Medulla oblongata (tissue), 1 donor: ENCODE results near the gene TXN2.
"Not testable (repeated sequence)": the region's sequence is repeated elsewhere in the genome, so short reads cannot be mapped to it uniquely, and the experiment has no call there.

Experiments used
- DNase-seq: peaks from one replicate; pipeline ENCODE4 v3.0.0-alpha.2; 2015; ENCODE audit errors: extremely low spot score

Gene TXN2

DNA sequence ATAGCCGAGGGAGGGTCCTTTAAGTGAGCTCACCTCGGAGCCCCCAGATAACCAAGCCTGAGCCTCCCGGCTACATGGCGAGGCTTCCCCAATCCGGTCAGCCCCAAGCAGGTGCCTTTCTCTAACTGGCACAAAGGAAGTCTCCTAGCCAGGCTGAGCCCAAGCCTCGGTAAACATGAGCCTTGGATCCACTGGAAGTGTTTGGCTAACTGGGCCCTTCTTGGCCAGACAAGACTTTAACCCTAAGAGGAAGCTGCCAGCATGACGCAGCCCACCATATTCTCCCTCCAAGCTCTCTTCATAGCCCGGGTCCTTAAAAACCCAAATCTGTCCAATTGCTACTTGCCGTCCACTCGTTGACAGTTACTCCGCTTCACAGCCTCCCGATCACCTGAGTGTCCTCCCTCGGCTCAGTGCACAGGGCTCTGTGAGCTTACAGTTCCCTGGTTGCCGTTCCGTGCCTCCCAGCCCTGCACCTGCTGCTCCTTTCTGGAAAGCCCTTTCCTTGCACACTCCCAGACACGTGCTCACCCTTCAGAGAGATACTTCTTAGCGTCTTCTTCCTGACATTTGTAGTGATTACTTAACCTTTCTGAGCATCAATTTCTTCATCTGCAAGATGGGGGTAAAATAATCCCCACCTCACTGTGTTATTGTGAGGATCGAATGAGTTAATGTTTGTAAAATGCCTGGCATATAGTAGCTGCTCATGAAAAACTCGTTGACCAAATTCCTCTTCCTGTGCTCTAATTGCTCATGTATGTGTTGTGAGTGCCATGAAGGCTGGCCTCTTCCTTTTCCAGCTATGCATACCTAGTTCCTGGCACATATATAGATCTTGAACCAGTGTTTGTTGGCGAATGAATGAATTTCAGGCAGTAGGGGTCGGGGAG lies 25.6 kb downstream of the TXN2 start:
- DNase-seq: no peak

DNA sequence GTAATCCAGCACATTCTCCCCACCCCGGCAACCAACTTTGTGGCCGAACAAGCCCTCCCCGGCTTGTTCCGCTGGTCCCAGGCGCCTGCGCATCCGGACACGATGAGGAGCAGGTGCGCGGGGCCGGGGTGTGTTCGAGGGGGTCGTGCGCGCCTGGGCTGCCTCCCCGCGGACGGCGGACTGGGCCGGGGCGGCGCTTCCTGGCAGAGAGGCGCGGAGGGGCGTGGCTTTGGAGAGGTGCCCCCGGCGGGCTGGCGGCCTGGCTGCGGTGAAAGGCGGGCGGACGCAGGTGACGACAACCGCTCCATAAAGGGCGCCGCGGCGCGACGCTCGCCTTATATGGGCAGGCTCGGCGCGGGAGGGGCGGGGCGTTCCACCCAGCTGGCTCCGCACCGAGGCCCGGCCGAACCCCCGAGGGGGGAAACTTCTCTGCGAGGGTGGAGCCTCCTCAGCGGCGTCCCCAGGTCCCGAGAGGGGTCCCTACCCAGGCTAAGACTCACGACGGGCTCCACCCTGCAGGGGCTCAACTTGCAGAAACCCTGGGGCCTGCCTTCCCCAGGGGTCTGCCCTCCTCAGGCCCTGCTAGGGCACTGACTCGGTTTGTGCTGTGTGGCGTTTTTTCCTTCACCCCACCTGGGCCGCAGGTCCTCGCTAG lies 26.4 kb downstream of the TXN2 start:
- DNase-seq: peak; percentile 86

DNA sequence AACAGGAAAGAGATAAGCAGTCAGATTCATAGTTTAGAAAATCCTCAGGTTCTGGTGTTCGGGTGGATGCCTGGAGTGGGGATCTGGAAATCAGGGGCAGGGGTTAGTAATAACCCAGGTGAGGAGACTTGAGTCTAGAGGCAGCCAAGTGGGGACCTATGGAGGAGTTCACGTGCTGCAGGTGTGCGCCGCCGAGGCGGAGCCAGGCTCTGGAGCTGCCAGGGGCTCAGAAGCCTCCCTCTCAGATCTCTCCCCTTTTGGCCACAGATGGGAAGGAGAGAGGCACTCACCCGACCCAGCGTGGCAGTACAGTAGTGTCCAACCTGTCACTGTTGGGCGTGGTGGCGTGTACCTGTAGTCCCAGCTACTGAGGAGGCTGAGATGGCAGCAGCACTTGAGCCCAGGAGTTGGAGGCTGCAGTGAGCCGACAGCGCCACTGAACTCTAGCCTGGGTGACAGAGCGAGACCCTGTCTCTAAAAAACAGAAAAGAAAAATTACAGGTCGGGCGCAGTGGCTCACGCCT lies 27.5 kb downstream of the TXN2 start:
- no peak for DNase-seq

DNA sequence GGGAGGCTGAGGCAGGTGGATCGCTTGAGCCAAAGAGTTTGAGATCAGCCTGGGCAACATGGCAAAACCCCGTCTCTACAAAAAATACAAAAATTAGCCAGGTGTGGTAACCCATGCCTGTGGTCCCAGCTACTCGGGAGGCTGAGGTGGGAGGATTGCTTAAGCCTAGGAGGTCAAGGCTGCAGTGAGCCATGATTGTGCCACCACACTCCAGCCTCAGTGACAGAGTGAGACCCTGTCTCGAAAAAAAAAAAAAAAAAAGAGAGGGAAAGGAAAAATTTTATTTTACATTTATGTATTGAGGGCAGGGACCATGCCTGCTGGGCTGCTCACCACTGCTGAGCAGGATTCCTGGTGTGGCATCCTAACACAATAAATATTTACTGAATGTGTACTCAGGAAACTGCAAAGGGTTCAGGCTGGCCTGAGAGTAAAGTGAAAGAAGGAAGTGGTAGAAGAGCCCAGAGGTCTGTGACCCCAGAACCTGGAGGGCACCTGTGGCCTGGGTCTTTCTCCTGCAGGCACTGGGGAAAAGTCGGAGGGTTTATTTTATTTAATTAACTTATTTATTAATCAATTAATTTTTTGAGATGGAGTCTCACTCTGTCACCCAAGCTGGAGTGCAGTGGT lies 28.3 kb downstream of the TXN2 start:
- DNase-seq: not testable (repeated sequence)

DNA sequence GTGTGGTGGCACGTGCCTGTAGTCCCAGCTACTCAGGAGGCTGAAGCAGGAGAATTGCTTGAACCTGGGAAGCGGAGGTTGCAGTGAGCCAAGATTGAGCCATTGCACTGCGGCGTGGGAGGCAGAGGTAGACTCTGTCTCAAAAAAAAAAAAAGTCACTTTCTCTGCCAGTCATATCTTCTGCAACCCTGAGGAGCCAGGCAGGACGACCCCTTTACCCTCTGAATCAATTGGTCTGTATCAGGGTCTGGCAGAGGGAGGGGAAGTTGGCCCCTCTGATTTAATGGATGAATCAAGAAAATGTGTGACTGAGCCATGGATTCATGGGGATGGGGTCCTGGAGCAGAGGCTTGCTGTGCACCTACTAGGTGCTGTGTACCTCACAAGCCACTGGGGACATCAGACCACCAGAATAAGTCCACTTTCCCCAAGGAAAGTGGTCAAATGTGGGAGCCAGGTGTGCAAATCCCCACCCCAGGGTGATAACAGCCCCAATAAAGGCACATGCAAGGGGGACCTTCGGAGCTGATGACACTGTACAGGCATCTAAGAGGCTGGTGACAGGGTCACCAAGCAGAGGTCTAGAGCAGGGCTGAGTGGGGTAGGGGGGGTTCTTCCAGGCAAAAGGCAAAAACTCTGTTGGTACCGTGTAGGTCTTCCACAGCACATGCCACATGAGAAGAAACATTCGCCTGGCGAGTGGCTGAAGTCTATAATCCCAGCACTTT lies 29.0 kb downstream of the TXN2 start:
- DNase-seq: no peak

DNA sequence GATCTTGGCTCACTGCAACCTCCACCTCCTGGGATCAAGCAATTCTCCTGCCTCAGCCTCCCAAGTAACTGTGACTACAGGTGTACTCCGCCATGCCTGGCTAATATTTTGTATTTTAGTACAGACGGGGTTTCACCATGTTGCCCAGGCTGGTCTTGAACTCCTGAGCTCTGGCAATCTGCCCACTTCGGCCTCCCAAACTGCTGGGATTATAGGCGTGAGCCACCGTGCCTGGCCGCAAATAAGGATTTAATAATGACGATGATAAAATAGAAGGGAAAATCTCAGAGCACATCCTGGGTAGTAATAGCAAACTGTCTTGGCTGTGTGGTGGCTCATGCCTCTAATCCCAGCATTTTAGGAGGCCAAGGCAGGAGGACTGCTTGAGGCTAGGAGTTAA lies 30.5 kb downstream of the TXN2 start:
- DNase-seq: not testable (repeated sequence)

DNA sequence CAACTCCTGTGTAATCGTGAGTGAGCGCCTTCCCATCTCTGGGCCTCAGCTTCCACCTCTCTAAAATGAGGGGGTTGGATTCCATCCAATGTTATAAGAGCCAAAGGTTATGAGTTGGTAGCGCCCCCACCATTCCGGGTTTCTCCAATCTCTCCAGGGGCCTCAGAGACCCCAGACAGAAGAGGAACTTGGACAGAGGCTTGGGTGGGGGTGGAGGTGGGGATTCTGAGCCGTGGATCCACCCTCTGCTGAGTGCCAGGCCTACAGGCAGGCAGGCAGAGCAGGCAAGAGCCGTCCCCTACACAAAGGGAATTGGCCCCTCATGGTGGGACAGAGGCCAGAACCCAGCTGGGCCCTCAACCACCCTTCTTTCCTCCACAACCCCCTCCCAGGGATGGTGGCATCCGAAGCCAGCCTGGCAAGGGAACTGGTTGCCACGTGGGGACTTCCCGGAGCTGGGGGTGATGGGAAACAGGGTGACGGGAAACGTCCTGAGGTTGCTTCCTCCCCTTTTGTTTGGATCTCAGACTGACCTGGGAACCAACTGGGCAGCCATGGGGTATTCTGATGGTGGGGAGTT lies 31.8 kb downstream of the TXN2 start:
- no peak for DNase-seq

DNA sequence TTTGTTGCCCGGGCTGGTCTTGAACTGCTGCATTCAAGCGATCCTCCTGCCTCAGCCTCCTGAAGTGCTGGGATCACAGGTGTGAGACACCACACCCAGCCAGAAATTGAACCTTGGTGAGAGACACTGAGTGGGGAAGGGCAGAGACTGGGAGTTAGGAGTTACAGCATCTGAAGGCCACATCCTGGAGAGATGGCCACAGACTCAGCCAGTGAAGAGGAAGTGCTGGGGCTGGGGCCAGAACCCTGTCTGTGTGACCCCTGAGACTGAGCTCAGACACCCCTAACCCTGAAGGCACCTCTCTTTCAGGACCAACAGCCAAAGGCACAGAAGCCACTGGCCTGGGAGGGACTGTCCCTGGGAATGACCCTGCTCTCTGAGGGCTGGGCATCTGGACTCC lies 33.8 kb downstream of the TXN2 start:
- no peak for DNase-seq

DNA sequence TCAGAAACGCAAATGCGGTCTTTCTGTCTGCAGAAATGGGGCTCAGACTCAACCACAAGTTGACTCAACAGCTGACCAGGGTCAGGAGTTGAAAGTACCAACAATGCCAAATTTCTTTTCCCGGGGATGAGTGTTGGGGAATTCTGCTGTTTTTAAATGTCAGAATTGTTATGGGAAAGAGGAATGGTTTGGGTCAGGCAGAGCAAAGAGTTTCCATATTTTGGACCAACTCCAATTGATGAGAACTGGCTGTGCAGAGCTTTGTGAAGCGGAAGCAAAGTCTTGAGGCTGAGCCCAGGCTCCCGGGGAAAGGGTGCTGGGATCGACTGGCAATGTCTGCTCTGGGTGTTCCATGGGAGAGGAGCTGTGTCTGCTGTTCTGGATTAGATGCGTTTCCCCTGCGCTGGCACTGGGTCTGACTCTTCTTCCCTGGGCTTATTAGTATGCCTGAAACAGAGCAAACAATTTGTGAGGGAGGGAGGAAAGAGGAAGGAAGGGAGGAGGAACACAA lies 36.2 kb downstream of the TXN2 start:
- no peak for DNase-seq

DNA sequence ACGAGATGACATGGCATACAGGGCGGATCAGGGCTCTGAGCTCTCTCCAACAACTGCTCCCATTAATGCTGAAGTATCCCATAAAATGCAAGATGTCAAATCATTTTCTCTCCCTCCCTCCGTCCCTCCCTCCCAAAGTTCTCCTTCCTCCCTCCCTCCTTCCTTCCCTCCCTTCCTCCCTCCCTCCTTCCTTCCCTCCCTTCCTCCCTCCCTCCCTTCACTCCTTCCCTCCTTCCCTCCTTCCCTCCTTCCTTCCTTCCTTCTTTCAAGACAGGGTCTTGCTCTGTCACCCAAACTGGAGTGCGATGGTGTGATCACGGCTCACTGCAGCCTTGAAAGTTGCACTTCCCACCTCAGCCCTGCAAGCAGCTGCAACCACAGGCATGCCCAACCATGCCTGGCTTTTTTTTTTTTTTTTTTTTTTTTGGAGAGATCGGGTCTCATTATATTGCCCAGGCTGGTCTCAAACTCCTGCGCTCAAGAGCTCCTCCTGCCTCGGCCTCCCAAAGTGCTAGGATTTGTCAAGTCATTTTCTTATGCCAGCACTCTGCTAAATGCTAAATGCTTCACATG lies 38.2 kb downstream of the TXN2 start:
- no peak for DNase-seq

DNA sequence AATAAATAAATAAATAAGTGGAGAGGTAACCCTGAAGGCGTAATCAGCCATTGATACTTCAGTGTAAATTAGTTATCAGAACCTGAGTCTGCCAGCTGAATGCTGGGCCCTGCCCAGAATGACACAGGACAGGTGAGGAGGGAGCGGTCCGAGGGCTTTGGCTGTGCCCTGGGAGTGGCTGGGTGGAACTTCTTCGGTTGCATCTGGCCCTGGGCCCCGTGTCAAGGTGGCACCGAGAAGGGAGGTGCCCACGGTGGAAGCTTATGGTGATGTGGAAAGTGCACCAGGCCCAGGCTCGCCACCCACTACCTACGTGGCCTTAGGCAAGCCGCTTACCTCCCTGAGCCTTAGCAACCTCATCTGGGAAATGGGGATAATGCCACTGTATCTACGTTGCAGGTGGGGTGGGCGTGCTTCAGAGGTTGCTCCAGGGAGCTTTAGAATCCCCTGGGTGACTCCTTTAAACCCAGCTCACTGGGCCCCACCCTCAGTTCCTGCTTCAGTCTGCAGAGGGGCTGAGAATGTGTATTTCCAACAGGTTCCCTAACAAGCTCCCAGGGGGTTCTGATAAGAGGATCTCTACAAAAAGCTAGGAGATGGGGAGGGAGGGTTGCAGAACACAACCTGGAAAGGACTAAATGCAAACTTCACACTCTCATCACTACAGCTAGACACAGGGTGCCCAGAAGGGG lies 38.8 kb downstream of the TXN2 start:
- no peak for DNase-seq

DNA sequence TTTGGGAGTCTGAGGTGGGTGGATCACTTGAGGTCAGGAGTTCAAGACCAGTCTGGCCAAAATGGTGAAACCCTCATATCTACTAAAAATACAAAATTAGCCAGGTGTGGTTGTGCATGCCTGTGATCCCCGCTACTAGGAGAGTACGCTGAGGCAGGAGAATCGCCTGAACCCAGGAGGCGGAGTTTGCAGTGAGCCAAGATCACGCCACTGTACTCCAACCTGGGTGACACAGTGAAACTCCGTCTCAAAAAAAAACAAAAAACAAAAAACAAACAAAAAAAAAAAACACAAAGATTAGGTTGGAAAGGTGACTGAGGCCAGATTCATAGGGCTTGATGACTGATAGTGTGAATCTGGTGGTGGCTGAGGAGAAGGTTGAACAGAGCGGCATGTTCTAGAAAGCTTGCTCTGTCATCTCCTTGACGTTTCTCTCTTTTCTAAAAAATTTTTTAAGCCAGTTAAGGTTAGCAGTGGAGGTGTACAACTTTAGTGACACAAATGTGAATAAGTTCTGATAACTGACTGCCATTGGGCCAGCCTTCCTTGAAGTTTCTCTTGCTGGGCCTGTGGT lies 40.9 kb downstream of the TXN2 start:
- DNase-seq: no peak

DNA sequence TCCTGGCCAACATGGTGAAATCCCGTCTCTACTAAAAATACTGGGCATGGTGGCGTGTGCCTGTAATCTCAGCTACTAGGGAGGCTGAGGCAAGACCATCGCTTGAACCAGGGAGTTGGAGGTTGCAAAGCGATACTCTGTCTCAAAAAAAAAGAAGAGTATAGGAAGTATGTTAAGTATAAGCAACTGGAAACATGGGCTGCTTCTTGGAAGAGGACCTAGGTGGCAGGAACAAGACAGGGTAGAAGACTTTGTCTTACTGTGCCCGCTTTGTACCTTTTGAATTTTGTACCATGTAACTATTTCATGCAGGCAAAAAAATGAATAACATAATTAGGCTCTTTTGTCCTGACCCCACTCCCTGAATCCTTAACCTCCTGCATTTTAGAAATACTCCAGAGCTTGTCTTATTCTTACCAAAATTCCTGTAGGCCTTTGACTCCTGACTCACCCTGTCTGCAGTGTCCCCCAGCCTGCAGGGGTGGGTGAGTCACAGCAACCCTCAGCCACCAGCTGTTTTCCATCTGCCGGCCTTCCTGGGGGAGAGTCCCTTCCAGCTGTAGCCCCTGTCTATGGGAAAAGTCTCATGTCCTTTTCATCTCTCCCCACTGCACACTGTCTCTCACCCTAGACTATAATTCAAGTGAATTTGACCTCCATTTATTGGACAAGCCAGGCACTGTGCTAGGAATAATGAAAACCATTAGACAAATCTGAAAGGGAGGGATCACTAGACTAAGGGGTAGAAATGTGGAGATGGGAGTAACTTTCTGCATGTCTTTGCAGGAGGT lies 41.8 kb downstream of the TXN2 start:
- no peak for DNase-seq

DNA sequence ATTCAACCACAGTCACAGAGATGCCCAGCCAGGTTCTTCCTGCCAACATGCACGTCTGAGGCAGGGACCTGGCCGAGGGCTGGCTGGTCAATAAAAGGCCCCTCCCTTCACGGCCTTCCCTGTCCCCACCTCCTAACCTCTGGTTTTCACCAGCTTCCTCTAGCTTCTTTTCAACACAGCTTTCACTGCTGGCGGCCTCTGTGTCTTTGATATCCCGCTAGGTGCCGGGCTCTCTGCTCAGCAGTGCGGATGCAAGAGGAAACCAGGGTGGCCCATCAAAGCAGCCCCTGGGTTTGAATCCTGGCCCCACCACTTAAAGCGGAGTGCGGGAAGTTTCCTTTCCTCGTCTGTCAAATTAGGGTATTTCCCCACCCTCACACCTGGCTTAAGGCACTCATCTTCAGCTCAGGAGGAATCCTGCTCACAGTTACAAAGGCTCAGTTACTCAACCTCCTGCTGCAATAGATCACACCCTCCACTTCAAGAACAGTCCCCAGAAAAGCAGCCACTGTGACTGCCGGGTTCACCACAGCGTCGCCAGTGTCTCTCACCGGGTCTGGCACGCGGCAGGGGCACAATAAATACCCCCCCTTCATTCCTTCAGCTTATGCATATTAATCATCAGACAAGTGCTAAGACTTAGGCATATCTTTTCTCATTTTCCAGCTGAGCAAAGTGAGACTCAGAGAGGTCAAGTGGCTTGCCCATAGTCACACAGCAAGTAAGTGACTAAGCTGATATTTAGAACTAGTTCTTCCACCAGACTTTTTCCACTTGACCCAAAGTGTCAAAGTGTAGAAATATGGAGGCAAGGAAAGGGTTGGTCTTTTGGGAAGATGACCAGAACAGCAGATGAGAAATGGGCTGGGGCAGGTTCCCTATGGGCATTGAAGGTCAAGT lies 45.7 kb downstream of the TXN2 start:
- no peak for DNase-seq

DNA sequence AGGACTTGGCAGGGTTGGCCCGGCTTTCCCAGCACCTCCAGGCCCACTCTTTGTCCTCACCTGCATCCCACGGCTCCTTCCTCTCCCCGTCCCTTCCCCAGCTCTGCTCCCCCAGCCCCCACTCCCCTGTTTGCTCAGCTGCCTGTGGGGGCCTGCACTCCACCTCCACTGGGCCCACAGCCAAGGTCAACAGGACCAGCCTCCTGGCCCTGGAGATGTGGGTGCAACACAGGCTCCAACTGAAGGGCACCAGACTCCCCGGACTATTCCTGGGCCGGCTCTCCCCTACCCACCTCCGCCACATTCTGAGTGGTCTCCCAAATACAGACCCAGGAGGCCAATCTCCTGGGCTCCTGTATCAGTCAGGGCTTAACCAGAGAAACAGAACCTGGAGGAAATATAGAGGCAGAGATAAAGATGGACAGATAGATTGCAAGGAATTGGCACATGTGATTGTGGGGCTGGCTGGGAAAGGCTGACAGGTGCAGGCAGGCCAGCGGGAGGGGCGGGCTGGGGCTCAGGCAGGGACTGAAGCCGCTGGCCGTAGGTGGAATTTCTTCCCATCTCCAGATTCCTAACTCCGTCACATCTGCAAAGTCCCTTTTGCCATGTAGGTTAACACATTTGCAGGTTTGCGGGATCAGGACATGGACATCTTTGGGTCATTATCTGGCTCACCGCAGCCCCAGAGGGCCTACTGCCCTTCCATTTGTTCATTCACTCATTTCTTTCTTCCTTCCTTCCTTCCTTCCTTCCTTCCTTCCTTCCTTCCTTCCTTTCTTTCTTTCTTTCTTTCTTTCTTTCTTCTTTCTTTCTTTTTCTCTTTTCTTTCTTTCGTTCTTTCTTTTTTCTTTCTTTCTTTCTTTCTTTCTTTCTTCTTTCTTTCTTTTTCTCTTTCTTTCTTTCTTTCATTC lies 47.9 kb downstream of the TXN2 start:
- DNase-seq: no peak

DNA sequence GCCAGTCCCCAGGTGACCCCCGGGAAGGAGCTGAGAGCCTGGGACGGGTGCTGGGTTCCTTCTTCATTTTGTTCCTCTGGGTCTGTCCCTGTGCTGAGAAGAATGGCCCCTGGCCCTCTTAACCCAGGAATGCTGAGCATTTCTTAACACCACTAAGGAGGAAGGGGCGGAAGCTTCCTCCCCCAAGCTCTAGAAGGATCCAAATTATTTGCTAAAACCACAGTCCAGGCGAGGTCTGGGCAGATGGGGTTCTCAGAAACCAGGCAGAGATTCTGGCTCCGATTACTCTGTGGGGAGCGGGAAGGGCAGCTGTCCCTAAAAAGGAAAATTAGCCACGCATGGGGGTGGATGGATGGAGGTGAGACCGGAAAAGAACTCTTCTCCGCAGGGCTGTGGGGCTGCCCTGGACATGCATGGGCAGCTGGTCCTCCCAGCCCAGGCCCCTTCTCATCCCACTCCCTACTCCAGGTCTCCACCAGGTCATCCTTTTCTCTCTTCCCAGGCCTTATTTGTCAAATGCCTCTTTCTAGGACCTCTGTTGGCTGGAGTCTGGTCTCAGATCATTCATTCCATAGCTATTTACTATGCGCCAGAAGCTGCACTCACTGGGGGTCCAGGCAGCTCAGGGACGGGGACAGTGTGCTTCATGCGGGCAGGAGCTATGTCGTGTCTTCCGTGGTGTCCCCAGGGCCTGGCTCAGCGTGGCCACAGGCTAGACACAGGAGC lies 48.7 kb downstream of the TXN2 start:
- DNase-seq: no peak
